Fibroblast of the aortic adventitia (primary cell): Measurements from ENCODE around the gene DVL2. TPM values are rescaled to one million over a fixed set of nuclear protein-coding genes. Genes with fewer than 3 reads are reported as not detected.
"Not testable (repeated sequence)": the region's sequence is repeated elsewhere in the genome, so short reads cannot be mapped to it uniquely, and the experiment has no call there.

Experiments
- DNase-seq: peaks from one replicate; pipeline ENCODE4 v3.0.0-alpha.2; 2010; ENCODE audit warnings: low read depth
- H3K4me3 ChIP-seq: 2 replicates; pipeline ENCODE4 v1.5.1; 2011; ENCODE audit warnings: low read depth, mild to moderate bottlenecking, control low read depth, low read length, moderate library complexity
- total RNA-seq: library from RNA; depleted of rRNA; stranded (reverse); fragments of >200 nt; gene quantifications from 2 replicates; pipeline ENCODE4 v1.2.3, GENCODE V29; 2012; ENCODE audit warnings: low replicate concordance
- TF ChIP-seq, protein P1 (sequence below): IDR thresholded peaks from 2 replicates; pipeline ENCODE4 v1.5.1; 2011; ENCODE audit warnings: mild to moderate bottlenecking, low read length, control low read depth, inconsistent platforms; ENCODE audit not compliant: insufficient read depth

DVL2 gene
- total RNA-seq, 1 donor = 67.7 TPM

DNA sequence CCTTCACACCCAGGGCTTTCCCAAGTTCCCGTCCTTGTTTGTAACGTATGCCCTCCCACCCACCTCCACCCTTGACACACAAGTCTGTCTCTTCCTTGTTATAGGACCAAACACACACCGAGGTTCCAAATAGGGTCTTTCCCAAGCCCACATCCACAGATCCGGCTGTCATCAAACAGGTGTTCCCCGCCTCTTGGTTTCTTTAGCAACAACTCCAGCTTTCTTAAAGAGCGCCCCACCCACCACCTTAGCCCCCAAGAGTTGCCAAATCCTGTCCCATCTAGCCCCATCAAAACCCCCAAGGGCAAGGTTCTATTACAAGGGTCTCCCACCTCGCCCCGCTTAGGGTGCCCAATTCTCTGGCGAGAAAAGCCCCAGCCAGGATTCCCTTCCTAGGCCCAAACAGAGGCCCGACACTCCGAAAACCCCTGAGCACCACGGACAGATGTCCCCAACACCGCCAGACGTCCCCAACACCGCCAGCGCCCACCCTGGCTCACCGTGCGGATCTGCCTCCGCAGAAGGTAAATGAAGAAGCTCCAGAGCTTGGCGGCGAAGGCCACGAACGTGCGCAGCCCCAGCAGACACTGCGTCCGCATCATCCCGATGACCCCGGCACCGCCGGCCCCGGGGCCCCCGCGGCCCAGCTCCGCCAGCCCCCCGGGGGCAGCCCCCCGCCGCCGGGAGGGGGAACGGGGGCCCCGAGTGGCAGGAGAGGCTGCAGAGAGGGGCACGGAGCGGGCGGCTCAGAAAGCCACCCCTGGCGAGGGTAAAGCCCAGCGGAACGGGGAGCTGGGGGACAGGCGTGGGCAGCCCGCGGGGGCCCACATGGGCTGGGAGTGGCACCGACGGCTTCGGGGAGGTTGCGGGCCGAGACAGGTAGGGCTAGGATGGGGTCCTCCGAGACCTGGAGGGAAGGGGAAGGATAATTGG is 16.6 kb upstream of the DVL2 start:
- TF ChIP-seq, protein P1, sequence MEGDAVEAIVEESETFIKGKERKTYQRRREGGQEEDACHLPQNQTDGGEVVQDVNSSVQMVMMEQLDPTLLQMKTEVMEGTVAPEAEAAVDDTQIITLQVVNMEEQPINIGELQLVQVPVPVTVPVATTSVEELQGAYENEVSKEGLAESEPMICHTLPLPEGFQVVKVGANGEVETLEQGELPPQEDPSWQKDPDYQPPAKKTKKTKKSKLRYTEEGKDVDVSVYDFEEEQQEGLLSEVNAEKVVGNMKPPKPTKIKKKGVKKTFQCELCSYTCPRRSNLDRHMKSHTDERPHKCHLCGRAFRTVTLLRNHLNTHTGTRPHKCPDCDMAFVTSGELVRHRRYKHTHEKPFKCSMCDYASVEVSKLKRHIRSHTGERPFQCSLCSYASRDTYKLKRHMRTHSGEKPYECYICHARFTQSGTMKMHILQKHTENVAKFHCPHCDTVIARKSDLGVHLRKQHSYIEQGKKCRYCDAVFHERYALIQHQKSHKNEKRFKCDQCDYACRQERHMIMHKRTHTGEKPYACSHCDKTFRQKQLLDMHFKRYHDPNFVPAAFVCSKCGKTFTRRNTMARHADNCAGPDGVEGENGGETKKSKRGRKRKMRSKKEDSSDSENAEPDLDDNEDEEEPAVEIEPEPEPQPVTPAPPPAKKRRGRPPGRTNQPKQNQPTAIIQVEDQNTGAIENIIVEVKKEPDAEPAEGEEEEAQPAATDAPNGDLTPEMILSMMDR = no peak
- DNase-seq = no peak
- H3K4me3 ChIP-seq = peak overlapping the region; percentile 89

DNA sequence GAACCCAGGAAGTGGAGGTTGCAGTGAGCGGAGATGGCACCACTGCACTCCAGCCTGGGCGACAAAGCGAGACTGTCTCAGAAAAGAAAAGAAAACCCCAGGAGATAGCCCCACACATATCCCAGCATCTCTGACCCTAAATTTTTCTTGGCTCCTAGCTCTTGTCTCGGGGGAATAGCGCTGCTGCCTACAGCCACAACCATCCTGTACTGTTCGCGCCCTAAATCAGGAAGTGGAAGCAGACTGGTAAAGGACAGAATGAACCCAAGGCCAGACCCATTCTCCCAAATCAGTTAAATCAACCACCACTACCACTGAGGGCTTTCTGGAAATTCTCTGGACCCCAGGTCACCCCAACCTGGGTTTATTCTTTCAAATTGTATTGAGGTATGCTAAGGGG is 15.5 kb upstream of the DVL2 start:
- no peak for DNase-seq
- H3K4me3 ChIP-seq = peak overlapping the region; percentile 89
- TF ChIP-seq, protein P1 = no peak

DNA sequence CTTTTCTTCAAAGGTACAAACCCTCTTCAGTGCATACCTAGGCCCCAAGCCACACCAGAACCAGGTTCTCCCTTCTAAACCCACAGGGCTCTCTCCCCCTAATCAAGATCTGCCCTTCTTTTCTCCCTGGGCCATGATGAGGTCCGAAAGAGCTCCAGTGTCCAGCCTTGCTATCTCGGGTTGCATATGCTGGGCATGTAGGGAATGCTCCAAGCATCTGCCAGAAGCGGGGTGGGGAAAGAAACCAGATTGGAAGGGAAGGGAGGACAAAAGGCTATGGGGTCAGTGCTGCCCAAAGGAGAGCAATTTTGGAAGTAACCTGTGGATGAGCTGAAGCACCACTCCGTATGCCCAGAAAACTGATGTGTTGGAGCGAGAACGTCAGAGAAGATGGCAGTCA is 14.9 kb upstream of the DVL2 start:
- peak overlapping the region; percentile 13 for H3K4me3 ChIP-seq
- TF ChIP-seq, protein P1 = no peak
- no peak for DNase-seq

DNA sequence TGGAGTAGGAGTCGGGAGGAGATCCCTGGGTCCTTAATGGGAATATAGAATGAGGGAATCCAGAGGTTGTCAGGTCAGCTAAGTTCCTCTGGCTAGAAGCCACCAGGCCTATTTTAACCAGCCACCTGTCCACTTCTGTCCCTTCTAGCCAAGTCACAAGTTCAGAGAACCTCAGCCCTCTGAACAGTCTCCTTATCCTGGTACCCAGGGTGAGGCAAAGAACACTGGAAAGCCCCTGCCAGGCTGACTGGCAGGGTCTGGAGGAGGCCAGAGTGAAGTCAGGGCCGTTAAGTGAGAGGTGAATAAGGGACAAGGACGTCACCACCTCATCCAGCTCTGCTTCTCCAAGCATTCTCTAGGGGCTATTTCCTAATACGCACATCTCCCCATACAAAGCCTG is 14.5 kb upstream of the DVL2 start:
- TF ChIP-seq, protein P1 = no peak
- no peak overlapping the region for H3K4me3 ChIP-seq
- no peak for DNase-seq

DNA sequence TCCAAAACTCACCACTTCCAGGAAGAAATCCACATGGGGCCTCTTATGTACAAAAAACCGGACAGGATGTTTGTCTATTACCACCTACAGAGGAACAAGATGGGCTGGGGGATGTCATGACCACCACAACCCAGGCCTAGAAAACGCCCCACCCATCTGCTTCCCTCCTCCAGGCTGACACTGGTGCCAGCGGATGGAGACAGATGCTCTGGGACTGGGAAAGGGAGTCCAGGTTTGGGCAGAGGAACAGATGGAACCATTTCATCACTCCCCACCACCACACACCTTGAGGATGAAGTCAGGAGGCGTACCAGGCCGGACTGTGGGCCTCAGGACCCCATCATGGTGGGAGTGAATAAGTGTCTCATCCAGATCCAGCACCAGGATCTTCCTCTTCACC is 12.5 kb upstream of the DVL2 start:
- H3K4me3 ChIP-seq = no peak overlapping the region
- no peak for DNase-seq
- TF ChIP-seq, protein P1 = no peak

DNA sequence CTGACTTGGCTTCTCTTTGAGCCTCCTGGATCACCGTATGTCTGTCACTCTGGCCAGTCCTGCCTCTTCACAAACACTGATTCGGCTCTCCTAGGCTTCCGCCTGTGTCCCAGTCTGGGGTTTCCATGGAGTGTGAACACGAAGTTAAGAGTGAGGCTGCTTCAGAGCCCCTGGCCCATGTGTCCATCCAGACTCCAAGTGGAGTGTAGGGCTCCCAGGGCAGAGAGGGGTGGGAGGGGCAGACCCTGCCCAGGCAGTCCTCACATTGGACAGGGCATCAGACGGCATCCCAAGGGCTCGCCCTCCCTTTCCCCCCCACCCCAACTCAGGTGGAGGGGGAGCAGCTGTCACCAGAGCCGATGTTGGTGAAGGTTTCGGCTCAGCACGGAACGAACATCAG is 9.5 kb upstream of the DVL2 start:
- H3K4me3 ChIP-seq, DNase-seq: not testable (repeated sequence)

DNA sequence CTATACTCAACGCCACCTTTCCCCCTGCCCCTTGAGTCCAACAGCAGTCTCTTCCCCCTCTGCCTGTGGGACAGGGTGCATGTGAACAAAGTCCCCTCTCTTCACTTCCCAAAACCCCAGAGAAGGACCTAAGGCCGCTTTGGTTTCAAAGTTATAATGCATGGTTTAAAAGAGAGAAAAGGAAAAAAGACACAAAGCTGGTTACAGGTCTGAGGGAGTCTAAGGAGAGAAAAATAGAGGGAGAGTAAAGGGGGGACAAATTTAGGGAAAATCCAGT is 9.1 kb upstream of the DVL2 start:
- DNase-seq = no peak
- peak overlapping the region; percentile 99 for H3K4me3 ChIP-seq

More for the DNA sequence above, 9.1 kb upstream of the DVL2 start:
- TF ChIP-seq, protein P1 = no peak
